Activated CD4-positive, alpha-beta T cell treated with anti-CD3 and anti-CD28 coated beads, Interleukin-2, amount 50 U/mL, for 16 hours (primary cell): Measurements from ENCODE around the gene MCAM.

Experiments used
- DNase-seq: peaks from one replicate; pipeline ENCODE4 v3.0.0-alpha.2; 2020

MCAM gene

DNA sequence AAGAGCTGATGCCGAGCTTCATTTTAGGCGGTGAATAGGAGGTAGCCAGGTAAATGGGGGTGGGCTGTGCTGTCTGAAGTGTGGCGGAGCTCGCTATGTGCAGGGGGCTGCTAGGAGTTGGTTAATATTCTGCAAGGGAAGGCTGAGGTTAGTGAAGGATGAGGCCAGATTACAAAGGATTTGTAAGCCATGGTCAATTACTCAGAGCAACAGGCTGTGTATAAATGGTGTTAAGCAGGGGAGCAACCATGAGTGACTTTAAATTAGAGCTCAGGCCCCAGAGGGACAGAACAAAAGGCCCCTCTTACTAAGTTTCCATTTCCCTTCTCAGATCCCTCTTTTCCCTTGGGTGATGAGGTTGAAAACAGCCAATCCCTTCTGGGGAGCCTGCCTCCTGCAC lies 7.3 kb upstream of the MCAM start:
- DNase-seq = no peak

DNA sequence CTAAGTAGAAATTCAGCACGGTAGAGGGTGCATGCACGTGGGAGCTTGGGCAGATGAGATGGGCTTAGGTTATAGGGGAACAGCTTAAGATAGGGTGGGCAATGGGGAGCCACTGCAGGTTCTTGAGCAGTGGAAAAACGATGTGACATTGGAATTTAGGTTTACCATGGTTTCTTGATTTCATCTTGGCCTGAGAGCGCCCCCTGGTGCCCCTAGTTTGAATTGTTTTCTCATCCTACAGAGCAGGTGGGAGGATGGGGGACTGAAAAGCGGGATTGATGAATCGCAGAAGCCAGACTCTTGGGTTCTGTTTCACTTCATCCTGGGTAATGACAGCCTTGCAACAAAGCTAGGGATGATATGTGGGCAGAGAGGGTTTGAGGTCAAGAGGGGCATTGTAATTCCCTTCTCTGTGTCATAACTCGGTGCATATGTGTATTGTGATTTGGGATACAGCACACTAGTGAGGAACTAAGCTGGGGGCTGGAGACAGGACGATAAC lies 6.7 kb upstream of the MCAM start:
- peak; percentile 79 for DNase-seq

DNA sequence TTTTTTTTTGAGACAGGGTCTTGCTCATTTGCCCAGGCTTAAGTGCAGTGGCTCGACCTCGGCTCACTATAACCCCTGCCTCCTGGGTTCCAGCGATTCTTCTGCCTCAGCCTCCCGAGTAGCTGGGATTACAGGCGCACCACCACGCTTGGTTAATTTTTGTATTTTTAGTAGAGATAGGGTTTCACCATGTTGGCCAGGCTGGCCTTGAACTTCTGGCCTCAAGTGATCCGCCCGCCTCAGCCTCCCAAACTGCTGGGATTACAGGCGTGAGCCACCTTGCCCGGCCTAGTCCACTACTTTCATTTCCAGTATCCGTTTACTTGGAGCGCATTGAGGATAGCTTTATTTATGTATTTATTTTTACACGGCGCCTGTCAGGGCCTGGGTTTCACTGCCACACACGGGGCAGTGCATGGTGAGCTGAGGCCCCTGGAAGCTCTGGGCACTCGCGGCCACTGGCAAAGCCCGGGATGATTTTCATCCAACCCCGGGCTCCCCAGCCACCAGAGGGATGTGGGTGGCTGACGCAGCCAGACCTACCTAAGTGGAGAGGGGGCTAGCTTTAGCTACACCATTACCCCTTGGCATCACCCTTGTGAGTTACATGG lies 6.1 kb upstream of the MCAM start:
- DNase-seq = no peak

DNA sequence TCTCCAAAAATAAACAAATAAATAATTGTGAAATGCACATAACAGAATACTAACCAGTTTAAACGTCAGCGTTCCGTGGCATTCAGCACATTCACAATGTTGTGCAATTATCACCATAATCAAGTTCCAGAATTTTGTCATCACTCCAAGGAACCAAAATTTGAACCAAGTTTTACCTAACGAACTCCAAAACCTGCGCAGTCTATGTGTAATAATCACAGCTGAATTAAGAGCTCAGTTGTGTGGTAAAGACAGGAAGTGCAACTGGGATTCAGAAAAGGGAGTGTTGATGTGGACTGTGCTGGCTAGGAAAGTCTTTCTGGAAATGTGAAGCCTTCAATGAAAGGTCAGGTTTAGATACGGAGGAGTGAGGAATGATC lies 5.4 kb upstream of the MCAM start:
- no peak for DNase-seq

DNA sequence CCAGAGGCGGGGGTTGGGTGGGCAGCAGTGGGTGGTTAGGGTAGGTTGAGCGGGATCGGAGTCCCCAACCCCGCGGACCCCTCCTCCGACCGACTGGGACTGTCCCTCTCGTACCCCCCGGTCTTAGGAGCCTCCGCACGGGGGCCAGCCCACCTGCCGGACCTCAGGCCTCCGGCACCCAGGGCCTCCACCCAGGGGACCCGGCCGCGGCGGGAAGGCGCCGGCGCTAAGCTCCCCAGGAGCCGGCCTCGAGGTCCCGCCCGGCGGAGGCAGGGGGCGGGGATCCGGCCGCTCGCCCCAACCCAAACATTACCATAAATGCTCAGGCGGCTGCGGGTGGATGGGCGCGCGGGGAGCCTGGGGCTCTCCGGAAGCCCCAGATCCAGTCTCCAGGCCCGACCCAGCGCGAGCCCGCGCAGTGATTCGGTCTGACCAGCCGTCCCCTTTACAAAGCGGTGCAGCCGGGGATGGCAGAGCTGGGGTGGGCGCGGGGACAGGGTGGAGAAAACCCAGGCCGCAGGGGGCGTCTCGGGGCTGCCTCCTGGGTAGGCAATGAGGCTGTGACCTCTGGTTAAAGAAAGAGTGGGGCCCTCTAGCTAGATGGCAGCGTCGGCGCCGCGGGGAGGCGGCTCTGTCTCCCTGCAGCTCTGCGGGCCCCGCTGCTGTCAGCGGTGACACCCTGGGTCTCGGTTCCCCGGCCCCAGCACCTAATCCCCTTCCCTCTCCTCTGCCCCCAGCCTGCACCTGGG lies 4.0 kb upstream of the MCAM start:
- DNase-seq = peak; percentile 77

DNA sequence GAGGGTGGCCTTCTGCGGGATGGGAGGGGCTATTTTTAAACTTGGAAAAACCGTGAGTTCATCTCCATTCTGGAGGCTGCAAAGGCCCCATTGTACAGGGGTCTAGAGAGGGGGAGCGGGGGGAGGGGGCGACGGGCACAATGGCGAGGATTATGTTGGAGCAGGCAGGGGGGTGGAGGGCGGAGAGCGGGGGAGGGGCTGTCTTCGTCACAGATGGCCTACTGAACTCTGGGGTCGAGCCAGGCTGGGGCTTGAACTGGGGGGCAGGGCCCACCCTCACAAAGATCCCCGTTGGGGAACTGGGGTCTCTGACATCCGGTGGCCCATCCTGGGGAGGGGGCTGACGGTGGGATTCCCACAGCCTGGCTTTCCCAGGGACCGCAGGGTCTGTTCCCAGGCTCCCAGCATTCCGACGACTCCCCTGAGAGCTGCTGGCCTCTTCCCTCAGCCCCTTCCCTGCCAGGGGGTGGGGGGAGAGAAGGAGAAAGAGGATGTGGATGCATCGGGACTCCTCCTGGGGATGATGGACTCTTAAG lies 3.4 kb upstream of the MCAM start:
- no peak for DNase-seq

DNA sequence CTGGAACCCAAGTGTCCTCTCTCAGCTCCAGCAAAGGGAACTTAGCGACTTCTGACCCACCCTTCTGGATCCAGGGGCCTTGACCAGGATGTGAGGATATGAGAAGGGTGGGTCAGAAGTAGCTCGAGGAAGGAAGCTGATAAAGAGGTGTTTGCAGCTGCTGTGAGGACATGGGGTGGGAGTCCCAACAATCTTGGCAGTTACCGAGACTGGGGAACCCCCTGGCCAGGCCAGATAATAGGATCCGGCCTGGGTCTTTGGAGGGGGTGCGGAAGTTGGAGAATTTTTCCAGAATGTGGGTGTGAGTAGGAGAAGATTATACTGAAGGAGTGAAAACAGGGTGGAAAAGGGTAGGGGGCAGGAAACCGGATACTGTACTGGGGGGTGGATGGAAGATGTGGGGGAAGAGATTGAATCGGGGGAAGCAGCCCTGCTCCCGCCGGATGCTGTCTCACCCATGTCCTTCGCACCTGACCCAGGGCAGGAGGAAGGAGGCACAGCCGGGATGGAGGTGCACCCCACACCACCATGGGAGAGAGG lies 2.8 kb upstream of the MCAM start:
- DNase-seq = no peak

DNA sequence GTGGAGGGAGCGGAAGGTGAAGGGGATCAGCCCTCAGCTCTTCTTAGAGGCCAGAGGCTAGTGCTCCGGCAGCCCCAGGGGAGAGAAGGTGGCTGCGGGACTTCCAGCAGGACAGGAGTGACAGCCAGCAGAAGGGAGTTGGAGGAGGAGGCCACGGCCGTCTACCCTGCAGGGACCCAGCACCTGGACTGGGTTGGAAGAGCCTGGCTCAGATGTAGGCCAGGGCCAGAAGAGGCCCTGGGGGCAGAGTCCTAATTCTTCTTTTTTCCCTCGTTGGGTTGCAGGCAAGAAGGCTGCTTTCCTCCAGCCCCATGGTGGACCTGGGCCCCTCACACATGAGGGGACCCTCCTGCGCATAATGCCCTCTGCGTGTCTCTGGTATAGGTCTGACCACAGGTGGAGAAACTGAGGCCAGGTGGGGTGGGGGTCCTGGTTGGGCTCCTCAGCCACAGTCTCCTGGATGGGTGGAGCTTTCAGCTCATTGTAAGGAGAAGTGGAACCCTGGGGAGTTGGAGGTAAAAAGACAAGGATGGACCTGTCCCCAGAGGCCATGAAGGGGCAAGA lies 2.3 kb upstream of the MCAM start:
- DNase-seq = no peak

DNA sequence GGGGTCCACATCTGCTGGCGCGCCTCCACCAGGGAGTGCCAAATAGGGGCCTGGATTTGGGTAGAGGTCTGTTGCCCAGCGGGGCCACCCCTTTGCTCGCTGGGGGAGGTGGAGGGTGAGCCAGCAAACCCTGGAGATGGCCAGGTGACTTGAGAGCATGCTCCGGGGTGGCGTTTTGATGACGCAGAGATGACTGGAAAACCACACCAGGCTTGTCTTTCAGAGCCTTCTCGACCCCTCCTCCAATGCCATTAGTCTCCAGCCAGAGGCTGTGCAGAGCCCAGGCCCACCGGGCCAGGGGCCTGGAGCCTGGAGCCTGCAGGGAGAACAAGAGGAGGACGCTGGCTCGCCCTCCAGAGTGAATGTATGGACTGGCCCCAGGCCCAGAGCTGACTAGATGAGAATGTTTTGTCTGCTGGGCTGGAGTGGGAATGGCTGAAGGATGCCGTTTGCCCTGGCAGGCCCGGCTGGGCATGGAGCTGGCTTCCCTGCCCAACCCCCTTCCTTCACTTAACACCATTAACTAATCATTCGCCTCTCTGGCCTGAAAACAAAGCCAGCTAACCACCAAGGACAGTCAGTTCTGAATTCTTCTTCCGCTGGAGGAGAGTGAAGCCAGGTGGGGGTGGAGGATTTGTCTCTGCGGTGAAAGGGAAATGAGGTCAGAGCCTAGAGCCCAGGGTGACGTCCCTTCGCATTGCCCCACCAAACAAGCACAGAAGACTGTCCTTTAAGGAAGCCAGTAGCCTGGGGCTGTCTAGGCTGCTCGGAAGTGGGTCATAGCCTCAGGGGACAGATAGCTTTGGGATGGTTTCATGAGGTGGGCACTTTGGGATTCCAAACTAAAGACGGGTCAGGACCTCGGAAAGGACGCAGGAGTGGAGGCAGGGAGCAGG lies 1.6 kb upstream of the MCAM start:
- peak; percentile 63 for DNase-seq

DNA sequence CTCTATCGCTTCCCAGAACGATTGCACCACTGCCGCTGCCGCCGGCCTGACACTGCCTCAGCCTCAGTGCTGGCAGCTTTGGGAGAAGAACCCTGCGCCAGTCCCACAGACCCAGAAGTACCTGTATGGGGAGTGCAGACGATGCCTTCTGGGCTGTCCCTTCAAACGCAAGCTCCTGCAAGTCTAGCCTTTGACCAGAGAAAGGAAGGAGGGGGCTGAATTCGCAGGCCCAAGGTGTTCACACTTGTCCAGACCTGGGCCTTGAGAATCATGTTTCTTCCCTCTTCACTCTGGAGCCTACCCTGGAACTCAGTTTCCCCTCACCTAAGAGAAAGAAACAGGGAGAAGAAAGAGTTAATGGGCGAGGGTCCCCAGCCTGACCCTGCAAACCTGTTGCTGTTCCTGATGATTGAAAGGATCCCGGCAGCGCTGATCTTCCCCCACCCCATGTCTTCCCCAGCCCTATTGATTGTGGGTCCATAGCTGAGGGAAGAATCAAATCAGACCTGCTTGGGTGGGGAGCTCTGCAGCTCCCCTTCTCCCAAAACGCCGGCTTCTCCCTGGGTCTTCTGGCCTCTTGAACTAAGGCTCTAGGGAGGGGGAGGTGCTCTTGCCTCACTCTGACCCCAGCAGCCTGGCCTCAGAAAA lies 786 bp upstream of the MCAM start:
- DNase-seq = no peak

DNA sequence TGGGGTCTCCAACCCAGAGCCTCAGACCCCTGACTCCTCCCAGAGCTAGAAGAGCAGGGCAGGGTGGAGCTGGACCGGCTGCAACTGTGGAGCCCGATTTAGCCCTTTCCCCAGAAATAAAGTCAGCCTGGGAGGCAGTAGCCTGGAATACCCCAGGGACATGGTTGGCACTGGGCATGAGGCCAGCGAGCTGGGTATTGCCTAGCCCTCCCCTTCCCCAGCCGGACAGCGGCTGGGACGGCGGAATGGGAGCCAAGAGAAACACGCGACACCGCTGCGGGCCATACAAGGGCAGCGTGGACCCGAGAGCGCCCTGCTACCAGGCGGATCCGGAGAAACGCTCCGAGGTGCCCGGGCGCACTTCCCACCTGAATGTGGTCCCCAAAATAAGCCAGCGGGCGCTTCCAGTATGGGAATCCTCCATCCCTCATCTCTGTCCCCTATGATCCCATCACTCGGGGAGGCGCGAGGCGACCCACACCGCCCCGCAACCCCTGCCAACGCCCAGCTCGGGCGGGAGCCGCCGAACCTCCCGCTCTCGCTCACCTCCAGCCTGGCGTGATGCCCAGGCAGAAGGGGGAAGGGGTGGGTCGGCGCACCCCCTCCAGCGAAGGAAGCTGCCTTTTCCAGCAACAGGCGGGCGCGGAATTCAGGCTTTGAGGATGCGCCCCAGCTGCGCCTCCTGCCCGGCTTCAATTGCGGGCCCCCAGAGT lies 758 bp downstream of the MCAM start:
- no peak for DNase-seq

DNA sequence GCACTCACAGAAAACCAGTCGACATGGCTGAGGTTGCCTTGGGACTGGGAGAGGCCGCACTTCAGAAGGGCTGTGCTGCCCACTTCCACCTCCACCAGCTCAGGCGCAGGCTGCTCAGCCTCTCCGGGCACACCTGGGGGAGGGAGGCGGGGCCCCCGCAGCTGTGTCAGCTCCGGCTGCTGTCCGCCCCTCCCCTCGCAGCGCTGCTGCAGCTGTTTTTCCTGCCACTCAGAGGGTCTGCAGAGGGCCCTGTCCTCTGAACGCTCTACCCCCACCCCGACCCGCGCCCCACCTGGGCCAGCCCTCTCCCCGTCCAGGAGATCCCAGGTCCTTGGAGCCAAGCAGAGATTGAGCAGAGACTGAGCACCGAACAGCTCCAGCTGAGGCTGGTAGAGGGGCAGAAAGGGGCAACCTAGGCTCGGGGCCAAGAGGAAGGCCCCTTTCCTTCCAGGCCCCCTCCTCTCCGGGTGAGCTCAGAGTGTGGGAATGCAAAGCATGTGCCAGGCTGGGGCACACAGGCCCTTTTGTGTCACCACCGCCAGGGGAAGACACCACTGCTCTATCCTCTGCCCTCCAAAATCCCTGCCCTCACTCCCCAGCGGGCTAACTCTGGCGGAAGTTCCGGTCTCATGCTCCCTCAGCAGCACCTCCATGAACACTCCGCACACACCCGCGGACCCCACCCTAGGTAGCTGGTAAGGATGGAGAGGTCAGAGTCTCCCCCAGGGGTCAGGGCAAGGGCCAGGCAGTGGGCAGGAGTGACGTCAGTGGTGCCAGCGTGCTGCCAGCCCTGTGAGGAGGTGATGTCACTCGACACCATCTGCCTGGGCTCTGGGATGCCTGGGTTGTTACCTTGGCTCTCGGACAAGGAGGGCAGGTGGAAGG lies 1.6 kb downstream of the MCAM start:
- DNase-seq = peak; percentile 46

DNA sequence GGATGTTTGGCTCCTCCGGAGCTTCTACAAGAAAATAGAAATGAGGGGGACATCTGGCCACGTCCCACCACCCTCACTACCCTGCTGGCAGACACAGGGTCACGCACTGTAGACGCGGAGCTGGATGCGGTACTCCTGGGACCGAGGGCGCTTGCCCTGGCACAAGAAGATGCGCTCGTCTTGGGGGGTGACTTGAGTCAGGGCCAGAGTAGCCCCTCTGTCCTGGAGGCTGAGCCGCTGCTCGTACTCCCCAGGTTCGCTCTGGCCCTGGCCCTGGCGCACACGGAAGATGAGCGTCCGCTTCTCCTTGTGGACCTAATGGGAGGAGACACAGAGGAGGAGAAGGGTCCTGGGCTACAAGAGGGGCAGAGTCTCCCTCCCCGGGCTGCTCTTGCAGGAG lies 2.2 kb downstream of the MCAM start:
- no peak for DNase-seq

DNA sequence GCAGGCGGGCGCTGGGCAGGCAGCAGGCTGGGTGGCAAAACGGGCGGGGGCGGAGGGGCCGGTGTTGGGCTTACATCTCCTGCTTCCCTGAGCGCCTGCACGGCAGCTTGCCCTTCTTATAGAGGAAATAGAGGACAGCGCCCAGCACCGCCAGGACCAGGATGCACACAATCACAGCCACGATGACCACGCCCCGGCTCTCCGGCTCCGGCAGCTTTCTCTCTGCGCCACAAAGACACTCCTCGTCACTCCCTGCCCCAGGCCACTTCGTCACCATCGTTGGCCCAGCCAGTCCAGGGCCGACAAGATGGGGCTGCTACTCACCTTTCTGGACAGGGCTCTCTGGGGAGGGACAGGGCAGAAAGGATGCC lies 6.3 kb downstream of the MCAM start:
- DNase-seq = no peak

DNA sequence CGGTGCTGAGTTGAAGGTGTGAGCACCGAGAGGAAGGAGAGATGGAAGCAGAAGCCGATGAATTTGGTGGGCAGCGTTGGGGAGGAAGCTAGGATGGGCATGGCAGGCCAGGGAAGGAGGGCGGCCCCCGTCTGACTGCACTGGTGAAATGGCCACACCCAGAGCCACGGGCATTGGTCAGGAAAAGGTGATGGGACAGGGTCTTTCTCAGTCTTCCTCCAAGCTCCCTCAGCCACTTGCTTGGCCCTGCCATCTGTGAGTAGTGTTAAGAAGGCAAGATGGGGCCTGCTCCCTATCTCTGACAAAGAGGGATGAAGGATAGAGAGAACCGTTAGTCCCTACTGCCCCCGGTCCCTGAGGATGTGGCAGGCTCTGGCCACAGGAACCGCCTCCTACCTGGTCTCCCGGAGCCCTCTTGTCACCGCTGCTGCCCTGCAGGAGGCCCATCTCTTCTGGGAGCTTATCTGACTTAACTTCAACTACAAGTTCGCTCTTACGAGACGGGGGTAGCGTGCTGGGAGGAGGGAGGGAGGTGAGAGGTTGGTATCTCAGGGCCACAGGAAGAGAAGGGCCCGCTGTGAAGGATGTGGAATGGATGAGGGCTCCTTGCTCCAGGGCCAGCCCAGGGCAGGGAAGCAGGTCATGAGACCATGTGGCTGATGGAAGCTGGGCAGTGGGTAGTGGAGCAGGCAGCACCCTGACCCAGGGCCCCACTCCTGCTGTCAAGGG lies 6.8 kb downstream of the MCAM start:
- DNase-seq = no peak

DNA sequence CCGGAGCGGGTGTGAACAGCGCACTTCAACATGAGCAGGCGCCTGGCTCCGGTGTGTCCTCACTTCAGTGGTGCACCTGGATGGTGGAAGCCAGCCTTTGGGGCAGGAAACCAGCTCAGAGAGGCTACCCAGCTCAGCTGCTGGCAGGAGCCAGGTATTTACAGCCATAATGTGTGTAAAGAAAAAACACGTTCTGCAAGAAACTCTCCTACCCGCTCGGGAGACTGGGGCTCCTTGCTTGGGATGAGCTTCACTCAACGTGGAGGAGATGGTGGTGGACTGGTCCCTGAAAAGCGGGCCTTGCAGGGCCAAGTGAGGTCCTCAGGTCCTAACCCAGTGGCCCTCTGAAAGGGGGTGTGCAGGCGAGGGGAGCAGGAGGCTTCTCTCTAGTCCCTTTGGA lies 7.5 kb downstream of the MCAM start:
- no peak for DNase-seq

DNA sequence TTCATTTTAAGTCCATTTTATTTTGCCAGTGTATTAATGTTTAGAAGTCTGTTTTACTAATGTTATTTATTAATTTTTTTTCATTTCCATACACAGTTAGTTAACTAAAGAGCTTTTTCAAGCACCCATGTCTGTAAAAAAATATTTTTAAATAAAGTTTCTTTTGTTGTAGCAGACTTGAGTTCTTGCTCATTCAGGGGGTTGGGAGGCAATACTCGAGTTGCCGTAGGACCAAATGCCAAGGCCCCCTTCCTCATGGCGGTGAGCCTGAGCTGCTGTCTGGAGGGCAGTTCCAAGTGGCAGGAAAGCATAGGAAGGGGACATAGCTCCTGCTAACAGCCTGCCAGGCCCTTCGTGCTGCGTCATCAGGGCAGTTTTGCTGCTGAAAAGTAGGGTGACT lies 9.0 kb downstream of the MCAM start:
- DNase-seq = no peak

DNA sequence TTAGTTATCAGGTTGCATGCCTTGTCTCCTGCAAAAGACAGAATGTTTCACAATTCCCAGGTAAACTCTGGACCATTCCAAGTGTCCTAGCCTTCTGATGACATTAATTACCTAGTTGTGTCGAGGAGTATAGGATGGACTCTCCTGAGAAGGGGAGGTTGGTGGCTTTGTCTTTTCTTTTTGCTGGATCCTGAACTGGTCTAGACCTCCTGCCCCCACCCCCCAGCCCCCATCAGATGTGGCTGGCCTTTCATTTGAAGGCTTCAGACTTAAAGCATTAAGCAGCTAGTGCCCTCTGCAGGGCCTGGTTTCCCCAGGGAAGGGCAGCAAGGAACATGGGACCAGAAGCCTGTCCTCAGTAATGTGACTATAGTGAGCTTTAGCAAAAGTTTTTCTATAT lies 9.7 kb downstream of the MCAM start:
- no peak for DNase-seq

DNA sequence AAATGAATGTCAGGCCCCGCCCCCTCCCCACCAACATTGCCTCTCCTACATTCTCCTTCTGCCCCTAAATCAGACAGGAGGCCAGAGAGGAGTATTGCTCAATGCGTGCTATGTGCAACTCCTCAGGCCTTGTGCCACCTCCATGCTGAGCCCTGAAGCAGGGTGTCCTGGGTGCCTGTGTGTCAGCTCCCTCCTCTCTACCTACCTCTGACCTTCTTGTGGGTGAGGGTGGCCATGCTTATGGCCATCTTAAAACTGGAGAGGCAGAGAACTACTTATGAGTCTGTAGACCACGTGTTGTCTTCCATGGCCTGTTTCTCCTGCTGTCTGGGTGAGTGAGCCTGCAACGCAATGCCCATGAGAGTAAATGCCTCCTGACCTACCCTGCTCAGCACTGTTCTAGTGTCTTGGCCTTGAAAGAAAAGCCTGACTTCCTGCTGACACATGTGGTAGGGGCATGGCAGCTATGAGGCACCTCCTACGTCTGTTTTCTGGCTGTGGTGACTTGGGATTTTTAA lies 10.5 kb downstream of the MCAM start:
- DNase-seq = peak; percentile 42
